Lower leg skin (tissue), 3 donors: ENCODE data around the gene HMGB1.

Source experiments
- POLR2A ChIP-seq, 2 donors: fragments of 450-650 bp; IDR thresholded peaks; one replicate each; pipeline ENCODE4 v1.6.1; 2016 to 2017; ENCODE audit warnings: antibody characterized with exemption in 2 of 2, mild to moderate bottlenecking in 1 of 2, moderate library complexity in 1 of 2
- TF ChIP-seq, protein P1 (sequence below), 3 donors: fragments of 450-650 bp; IDR thresholded peaks; one replicate each; pipeline ENCODE4 v1.5.1; 2016; ENCODE audit warnings: antibody characterized with exemption in 3 of 3, mild to moderate bottlenecking in 3 of 3, moderate library complexity in 2 of 3

- no peak for TF ChIP-seq POLR2A (IDR thresholded peaks at IDR 0.05)
- TF ChIP-seq, protein P1, sequence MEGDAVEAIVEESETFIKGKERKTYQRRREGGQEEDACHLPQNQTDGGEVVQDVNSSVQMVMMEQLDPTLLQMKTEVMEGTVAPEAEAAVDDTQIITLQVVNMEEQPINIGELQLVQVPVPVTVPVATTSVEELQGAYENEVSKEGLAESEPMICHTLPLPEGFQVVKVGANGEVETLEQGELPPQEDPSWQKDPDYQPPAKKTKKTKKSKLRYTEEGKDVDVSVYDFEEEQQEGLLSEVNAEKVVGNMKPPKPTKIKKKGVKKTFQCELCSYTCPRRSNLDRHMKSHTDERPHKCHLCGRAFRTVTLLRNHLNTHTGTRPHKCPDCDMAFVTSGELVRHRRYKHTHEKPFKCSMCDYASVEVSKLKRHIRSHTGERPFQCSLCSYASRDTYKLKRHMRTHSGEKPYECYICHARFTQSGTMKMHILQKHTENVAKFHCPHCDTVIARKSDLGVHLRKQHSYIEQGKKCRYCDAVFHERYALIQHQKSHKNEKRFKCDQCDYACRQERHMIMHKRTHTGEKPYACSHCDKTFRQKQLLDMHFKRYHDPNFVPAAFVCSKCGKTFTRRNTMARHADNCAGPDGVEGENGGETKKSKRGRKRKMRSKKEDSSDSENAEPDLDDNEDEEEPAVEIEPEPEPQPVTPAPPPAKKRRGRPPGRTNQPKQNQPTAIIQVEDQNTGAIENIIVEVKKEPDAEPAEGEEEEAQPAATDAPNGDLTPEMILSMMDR (IDR thresholded peaks at IDR 0.05), result no peak
Measured at GRCh38 chr13:30440910-30441703, 24.6 kb downstream of the HMGB1 start.
